RWPE2 (cell line): Measurements from ENCODE around the gene CA9.

Source experiments
- ATAC-seq: fragments of 200-7000 bp; cut with Tn5 transposase; 3 replicates; pipeline ENCODE4 v1.9.1; 2021; ENCODE audit warnings: low read depth
- DNase-seq: peaks from one replicate; pipeline ENCODE4 v3.0.0-alpha.2; 2020; ENCODE audit warnings: low spot score
- H3K27ac ChIP-seq: fragments of 450-650 bp; 2 replicates; pipeline ENCODE4 v1.5.1; 2017; ENCODE audit warnings: mild to moderate bottlenecking; ENCODE audit not compliant: poor library complexity, severe bottlenecking
- H3K27me3 ChIP-seq: fragments of 250-450 bp; sonication (Bioruptor Pico); 2 replicates; pipeline ENCODE4 v1.5.1; 2021; ENCODE audit warnings: mild to moderate bottlenecking, moderate library complexity; ENCODE audit not compliant: insufficient read depth, poor library complexity, severe bottlenecking
- H3K36me3 ChIP-seq: fragments of 250-450 bp; sonication (Bioruptor Pico); 2 replicates; pipeline ENCODE4 v1.5.1; 2020; ENCODE audit warnings: low read depth, mild to moderate bottlenecking, moderate library complexity
- H3K4me1 ChIP-seq: fragments of 250-450 bp; sonication (Bioruptor Pico); 2 replicates; pipeline ENCODE4 v1.5.1; 2021; ENCODE audit warnings: mild to moderate bottlenecking, moderate library complexity; ENCODE audit not compliant: insufficient read depth, poor library complexity, severe bottlenecking
- H3K4me3 ChIP-seq: fragments of 250-450 bp; sonication (Bioruptor Pico); 2 replicates; pipeline ENCODE4 v1.5.1; 2021; ENCODE audit warnings: mild to moderate bottlenecking, moderate library complexity; ENCODE audit not compliant: severe bottlenecking
- H3K9me3 ChIP-seq: fragments of 250-450 bp; sonication (Bioruptor Pico); 2 replicates; pipeline ENCODE4 v1.5.1; 2021; ENCODE audit warnings: mild to moderate bottlenecking, moderate library complexity; ENCODE audit not compliant: severe bottlenecking
- CTCF ChIP-seq: fragments of 450-650 bp; IDR thresholded peaks from one replicate; pipeline ENCODE4 v1.5.1; 2017; ENCODE audit warnings: mild to moderate bottlenecking, moderate library complexity; ENCODE audit not compliant: poor library complexity, severe bottlenecking

CA9 gene

GRCh38 chr9:35669331-35670145 is 4.2 kb upstream of the CA9 start:
- Histone ChIP-seq H3K27me3 (no peaks in the 10 kb centered on the region), H3K4me1 (peaks cover 22% of the 10 kb centered on the region), H3K9me3 (no peaks in the 10 kb centered on the region), H3K36me3 (no peaks in the 10 kb centered on the region), H3K4me3 (no peak overlapping the region), H3K27ac (peak overlapping the region; percentile 61)
- no peak for DNase-seq
- ATAC-seq = peak; percentile 44
- no peak for TF ChIP-seq CTCF

- H3K36me3 ChIP-seq = peaks cover 14% of the 10 kb centered on the region; the same call in 1 of the 2 replicates
- H3K4me3 ChIP-seq = peak overlapping the region; percentile 40
- no peaks in the 10 kb centered on the region for H3K27me3 ChIP-seq
- H3K4me1 ChIP-seq = peaks cover 12% of the 10 kb centered on the region
- no peak for TF ChIP-seq CTCF
- DNase-seq = no peak
- peak overlapping the region; percentile 74 for H3K27ac ChIP-seq
- no peak; the same call in 2 of the 3 replicates for ATAC-seq
- H3K9me3 ChIP-seq = no peaks in the 10 kb centered on the region
Measured at GRCh38 chr9:35674025-35674361, 265 bp downstream of the CA9 start.

DNA sequence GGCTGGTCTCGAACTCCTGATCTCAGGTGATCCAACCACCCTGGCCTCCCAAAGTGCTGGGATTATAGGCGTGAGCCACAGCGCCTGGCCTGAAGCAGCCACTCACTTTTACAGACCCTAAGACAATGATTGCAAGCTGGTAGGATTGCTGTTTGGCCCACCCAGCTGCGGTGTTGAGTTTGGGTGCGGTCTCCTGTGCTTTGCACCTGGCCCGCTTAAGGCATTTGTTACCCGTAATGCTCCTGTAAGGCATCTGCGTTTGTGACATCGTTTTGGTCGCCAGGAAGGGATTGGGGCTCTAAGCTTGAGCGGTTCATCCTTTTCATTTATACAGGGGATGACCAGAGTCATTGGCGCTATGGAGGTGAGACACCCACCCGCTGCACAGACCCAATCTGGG is 1.5 kb downstream of the CA9 start:
- peak overlapping the region; percentile 74 for H3K27ac ChIP-seq
- peak overlapping the region; percentile 40 for H3K4me3 ChIP-seq
- TF ChIP-seq CTCF = no peak

GRCh38 chr9:35675732-35676392 is 2.1 kb downstream of the CA9 start:
- no peaks in the 10 kb centered on the region for H3K27me3 ChIP-seq
- DNase-seq = no peak
- peak overlapping the region; percentile 74 for H3K27ac ChIP-seq
- ATAC-seq = peak; percentile 7; the same call in 1 of the 3 replicates
- H3K4me1 ChIP-seq = peaks cover 4% of the 10 kb centered on the region
- H3K36me3 ChIP-seq = peaks cover 23% of the 10 kb centered on the region
- no peak for TF ChIP-seq CTCF
- no peaks in the 10 kb centered on the region for H3K9me3 ChIP-seq
- peak overlapping the region; percentile 40 for H3K4me3 ChIP-seq

More for the DNA sequence above, 1.5 kb downstream of the CA9 start:
- peaks cover 17% of the 10 kb centered on the region for H3K36me3 ChIP-seq
- no peak for ATAC-seq
- no peak for DNase-seq
- no peaks in the 10 kb centered on the region for H3K9me3 ChIP-seq
- H3K27me3 ChIP-seq = no peaks in the 10 kb centered on the region
- H3K4me1 ChIP-seq = peaks cover 4% of the 10 kb centered on the region
